Stomach (tissue), 4 donors: ENCODE measurements around the gene TRIM66.

Experiments used
- EP300 ChIP-seq: sonication (generic); formaldehyde crosslinking; IDR thresholded peaks from one replicate; pipeline ENCODE4 v1.6.1; 2017; ENCODE audit warnings: antibody characterized with exemption
- POLR2A ChIP-seq, 4 donors: fragments of 450-650 bp; IDR thresholded peaks; one replicate each; pipeline ENCODE4 v1.6.1; 2016; ENCODE audit warnings: antibody characterized with exemption in 4 of 4, control low read depth in 2 of 4, mild to moderate bottlenecking in 1 of 4, moderate library complexity in 1 of 4
- POLR2AphosphoS5 ChIP-seq, 3 donors: sonication (generic); formaldehyde crosslinking; IDR thresholded peaks; one replicate each; pipeline ENCODE4 v1.6.1; 2016; ENCODE audit warnings: antibody characterized with exemption in 3 of 3
- TF ChIP-seq, protein P1 (sequence below), 7 experiments: fragments of 450-650 bp in 4 of 7; fragments of 200-600 bp in 3 of 7; sonication (generic) in 3 of 7; IDR thresholded peaks; one replicate each; pipeline ENCODE4 v1.5.1; 2016 to 2019; ENCODE audit warnings: antibody characterized with exemption in 7 of 7, control low read depth in 2 of 7, mild to moderate bottlenecking in 1 of 7

DNA sequence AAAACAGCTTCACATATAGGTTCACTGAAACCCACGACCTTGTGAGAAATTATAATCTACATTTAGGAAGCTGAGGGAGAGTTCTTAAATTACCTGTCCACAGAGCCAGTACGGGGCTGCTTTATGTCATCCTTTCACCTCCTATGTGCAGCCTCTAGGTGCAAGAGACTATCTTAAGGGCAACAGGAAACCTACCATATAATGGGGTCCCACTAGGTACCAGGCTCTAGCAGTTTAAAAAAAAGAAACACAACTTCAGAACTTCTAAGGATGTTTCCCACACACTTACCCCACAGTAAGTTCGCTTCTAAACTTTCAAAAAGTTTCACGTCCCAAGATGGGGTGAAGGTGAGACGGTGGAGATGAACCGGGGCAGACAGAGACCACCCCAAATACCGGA lies 89.0 kb downstream of the TRIM66 start:
- TF ChIP-seq POLR2A (IDR thresholded peaks at IDR 0.05) (no peak), EP300 (no peak), POLR2AphosphoS5 (IDR thresholded peaks at IDR 0.05) (no peak)
- TF ChIP-seq, protein P1, sequence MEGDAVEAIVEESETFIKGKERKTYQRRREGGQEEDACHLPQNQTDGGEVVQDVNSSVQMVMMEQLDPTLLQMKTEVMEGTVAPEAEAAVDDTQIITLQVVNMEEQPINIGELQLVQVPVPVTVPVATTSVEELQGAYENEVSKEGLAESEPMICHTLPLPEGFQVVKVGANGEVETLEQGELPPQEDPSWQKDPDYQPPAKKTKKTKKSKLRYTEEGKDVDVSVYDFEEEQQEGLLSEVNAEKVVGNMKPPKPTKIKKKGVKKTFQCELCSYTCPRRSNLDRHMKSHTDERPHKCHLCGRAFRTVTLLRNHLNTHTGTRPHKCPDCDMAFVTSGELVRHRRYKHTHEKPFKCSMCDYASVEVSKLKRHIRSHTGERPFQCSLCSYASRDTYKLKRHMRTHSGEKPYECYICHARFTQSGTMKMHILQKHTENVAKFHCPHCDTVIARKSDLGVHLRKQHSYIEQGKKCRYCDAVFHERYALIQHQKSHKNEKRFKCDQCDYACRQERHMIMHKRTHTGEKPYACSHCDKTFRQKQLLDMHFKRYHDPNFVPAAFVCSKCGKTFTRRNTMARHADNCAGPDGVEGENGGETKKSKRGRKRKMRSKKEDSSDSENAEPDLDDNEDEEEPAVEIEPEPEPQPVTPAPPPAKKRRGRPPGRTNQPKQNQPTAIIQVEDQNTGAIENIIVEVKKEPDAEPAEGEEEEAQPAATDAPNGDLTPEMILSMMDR (IDR thresholded peaks at IDR 0.05) = no peak
